Stimulated activated CD8-positive, alpha-beta memory T cell treated with anti-CD3 and anti-CD28 coated beads, Interleukin-15, amount 100 ng/mL, for 24 hours (primary cell): Measurements from ENCODE around the gene EDARADD.
"Not testable (repeated sequence)": the region's sequence is repeated elsewhere in the genome, so short reads cannot be mapped to it uniquely, and the experiment has no call there.

Source experiments
- DNase-seq: peaks from one replicate; pipeline ENCODE4 v3.0.0-alpha.2; 2020; ENCODE audit warnings: low read depth

Gene EDARADD

DNA sequence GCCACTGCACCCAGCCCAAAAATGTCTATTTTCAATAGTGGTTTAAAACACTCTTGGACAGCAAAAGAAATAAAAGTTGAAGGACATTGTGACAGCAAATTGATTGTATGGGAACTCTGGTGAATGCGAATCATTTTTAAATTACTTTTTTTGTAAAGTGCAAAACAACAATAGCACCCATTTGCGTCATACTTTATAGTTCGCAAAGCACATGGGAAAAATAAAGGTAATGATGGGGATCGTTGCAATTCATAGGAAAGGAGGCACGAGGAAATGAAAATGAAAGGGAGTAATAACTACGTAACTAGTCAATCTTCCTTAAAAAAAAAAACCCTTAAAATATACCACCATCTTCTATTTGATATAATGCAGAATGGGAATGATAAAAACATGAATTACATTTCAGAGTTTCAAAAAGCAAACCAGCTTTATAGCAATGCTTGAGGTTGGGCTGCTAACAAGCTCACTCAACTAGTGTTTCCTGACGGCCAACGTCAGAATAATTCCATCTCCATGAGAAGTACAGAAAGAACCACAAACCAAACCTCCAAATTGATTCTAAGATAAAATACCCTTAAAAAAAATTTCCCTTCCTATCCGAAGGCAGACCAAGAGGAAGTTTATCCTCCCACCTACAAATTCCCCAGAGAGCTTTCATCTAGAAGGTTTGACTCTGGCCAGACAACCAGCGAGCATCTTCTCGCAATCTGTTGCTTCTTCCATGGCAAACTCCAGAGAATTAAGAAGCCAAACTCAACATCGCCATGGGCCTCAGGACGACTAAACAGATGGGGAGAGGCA lies at the start of gene EDARADD:
Gene EDARADD, plus strand, starts transcription at position 606 of the 801 bp plus-strand sequence. Its CDS starts 159 bp downstream, at position 765.
- DNase-seq = no peak

DNA sequence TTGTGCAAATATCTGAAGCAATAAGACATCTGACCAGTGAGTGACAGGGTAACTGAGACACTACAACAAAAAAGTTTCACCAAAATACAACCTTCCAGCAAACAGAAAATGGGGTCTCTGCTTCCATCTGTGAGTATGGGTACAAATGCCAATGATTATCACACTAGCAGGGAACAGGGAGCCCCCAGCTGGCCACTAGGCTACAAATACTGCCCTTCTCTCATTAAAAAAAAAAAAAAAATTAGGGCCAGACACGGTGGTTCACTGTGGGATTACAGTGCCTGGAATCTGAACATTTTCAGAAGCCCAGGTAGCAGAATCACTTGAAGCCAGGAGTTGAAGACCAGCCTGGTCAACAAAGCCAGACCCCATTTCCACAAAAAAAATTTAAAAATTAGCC lies 48.4 kb upstream of the EDARADD start:
- no peak for DNase-seq

DNA sequence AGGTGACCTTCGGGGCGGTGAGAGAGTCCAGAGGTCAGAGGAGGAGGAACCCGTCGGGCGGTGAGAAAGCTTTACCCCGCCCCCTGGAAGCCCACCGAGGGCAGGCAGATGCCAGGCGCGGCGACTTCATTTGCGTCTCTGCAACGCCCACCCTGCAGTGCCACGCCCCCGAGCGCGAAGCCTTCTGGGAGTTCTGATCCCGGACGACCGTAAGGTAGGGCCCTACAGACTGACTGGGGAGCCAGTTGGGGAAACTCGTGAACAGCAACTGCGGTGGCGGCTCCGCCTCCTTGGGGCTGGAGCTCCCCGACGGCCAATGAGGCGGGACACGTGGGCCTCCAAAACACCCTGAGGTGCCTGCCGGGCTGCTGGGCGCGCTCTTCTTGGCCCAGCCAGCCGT lies 46.0 kb upstream of the EDARADD start:
- no peak for DNase-seq

- no peak for DNase-seq
Measured at GRCh38 chr1:236350308-236350707, 43.8 kb upstream of the EDARADD start.

DNA sequence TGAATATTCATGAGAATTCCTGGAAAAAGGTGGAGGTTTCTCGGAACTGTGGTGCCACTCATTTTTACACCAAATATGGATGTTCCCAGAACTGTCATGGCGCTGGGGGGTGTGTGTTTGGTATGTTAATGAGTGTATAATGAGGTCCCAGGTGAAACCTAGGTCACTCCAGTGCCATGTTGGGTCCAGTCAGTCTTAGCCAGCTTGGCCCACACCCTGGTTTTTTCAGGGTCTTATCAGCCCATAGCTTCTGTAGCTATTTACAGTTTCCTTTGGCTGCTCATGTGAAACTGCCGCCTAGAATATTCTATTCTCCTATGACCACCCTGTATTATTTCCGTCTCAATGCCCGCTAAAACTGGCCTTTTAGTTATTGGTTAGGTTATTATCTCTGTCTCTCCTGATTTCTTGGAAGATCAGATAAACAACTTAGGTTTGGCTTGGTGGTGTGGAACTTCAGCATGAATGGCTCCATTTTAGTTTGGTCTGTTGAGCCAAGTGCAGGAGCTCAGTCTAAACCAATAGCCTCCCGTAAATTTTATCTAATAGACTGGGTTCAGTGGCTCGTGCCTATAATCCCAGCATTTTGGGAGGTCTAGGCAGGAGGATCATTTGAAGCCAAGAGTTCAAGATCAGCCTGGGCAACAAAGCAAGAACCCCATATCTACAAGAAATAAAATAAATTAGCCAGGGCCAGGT lies 42.1 kb upstream of the EDARADD start:
- no peak for DNase-seq

DNA sequence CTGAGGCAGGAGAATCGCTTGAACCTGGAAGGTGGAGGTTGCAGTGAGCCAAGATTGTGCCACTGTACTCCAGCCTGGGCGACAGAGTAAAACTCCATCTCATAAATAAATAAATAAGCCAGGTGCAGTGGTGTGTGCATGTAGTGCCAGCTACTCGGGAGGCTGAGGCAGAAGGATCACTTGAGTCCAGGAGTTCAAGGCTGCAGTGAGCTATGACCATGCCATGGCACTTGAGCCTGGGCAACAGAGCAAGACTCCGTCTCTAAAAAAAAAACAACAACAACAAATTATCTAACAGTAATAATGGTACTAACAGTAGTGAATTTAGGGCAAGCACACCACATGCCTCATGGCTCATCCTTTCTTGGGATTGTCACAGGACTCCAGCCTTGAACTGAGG lies 41.3 kb upstream of the EDARADD start:
- not testable (repeated sequence) for DNase-seq

- DNase-seq = no peak
Measured at GRCh38 chr1:236353813-236354212, 40.3 kb upstream of the EDARADD start.

GRCh38 chr1:236354330-236355147 lies 39.5 kb upstream of the EDARADD start:
- no peak for DNase-seq

DNA sequence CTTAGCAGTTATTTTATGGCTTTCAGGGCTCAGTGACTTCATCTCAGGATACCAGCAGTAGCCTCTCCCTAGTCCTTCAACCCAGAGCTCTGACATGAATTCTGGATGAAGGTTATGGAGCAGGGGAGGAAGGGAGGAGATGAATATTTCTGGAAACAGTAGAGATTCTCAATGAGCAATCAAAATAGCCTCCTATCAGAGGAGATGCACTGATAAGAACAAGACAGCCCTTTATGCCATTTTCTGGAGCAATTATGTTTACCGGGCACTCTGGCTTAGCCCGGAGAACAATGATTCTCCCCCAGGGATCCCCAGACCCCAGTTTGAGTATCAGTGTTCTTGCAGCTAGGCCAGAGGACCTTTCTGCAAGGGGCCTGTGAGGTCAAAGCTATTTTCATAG lies 37.9 kb upstream of the EDARADD start:
- DNase-seq = no peak

GRCh38 chr1:236361909-236362590 lies 32.0 kb upstream of the EDARADD start:
- DNase-seq = no peak

DNA sequence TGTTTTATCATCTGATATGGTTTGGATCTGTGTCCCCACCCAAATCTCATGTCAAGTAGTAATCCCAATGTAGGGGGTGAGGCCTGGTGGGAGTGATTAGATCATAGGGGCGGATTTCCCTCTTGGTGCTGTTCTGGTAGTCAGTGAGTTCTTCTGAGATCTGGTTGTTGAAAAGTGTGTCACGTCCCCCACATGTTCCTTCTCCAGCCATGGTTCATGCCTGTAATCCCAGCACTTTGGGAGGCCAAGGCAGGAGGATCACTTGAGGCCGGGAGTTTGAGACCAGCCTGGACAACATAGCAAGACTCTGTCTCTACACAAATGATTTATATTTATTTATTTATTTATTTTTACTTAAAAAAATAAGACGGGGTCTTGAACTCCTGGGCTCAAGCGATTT lies 30.8 kb upstream of the EDARADD start:
- DNase-seq = no peak

DNA sequence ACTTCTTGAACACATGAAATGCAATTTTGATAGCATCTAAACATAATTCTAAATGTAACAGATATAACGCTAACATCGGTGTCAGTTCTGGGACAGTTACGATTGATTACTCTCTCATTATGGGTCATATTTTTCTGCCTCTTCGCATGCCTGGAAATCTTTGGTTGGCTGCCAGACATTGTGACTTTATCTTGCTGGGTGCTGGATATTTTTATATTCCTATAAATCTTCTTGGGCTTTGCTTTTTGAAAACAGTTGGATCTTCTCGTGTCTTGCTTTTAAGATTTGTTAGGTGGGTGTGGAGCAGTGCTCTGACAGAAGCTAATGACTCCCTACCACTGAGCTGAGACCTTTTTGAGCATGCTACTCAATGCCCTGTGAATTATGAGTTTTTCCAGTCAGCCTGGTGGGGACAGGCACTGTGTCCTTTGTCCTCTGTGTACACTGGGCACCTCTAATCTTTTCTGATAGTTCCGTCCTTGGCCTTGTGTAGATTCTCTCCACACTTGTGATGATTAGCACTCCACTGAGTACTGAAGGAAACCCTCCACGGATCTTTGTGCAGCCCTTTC lies 28.0 kb upstream of the EDARADD start:
- DNase-seq = no peak

- DNase-seq = not testable (repeated sequence)
Measured at GRCh38 chr1:236366681-236367080, 27.4 kb upstream of the EDARADD start.

GRCh38 chr1:236370420-236370819 lies 23.7 kb upstream of the EDARADD start:
- DNase-seq = no peak

- no peak for DNase-seq
Measured at GRCh38 chr1:236371083-236371482, 23.0 kb upstream of the EDARADD start.

- no peak for DNase-seq
Measured at GRCh38 chr1:236377832-236378535, 16.1 kb upstream of the EDARADD start.

GRCh38 chr1:236381565-236382158 lies 12.4 kb upstream of the EDARADD start:
- no peak for DNase-seq

- DNase-seq = no peak
Measured at GRCh38 chr1:236388332-236388731, 5.8 kb upstream of the EDARADD start.

DNA sequence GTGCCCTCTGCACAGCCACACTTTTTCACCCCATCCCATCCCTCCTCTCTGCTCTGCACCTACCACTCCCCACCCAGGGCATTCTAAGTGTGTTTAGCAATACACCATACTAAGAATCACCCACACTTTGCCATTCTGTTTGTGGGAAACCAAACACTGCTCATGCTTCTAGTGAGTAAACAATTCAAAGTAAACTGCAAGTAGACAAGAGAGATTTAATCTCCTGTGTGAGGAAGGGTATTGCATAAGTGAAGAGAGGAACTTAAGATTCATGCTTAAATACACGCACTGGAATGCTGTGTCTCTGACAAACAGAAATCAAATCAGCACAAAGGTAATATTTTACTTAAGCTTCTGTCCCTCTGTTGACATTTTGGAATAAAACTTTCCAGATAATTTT lies 4.8 kb upstream of the EDARADD start:
- no peak for DNase-seq

DNA sequence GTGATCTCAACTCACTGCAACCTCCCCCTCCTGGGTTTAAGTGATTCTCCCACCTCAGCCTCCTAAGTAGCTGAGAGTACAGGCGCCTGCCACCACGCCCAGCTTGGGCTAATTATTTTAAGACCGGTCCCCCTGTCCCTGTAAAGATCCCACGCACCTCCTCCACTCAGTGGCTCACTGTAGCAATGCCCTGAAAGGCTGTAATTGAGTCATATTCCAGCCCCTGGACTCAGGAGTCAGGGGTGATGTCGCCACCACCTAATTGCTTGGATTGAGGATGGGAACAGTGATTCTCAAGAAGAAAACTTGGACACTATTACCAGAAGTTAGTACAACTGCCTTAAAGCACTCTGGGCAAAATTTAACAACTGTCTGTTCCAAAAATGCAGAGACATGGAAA lies 3.1 kb upstream of the EDARADD start:
- DNase-seq = no peak

DNA sequence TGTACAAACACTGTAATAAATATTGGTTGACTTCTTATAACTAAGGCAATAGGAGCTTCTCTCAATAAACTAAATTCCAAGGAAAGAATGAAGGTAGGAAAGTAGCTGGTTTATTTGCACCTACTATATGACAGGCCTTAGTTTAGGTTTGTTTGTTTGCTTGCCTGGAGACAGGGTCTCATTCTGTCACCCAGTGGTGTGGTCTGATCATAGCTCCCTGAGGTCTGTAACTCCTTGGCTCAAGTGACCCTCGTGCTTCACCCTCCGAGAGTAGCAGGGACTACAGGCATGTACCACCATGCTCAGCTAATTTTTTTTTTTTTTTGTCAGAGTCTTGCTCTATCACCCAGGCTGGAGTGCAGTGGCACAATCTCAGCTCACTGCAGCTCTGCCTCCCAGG lies 1.9 kb upstream of the EDARADD start:
- DNase-seq = no peak
